ENCODE measurements around the gene TFEC. TPM values are rescaled to one million over a fixed set of nuclear protein-coding genes. Genes with fewer than 3 reads are reported as not detected.

Gene TFEC
- total RNA-seq, 1 donor from 2014 or later: 0.56 TPM

DNA sequence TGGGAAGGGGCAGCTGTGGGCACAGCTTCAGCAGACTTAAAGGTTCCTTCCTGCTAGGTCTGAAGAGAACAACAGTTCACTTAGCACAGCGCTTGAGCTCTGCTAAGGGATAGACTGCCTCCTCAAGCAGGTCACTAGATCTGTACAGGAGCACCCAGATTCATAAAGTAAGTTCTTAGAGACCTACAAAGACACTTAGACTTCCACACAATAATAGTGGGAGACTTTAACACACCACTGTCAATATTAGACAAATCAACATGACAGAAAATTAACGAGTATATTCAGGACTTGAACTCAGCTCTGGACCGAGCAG, 140.9 kb downstream of the TFEC start:
- Mint-ChIP-seq H3K27ac (ENCODE audit: unreplicated experiment) (no peak overlapping the region), H3K4me1 (ENCODE audit: unreplicated experiment) (no peaks in the 10 kb centered on the region), H3K9me3 (ENCODE audit: unreplicated experiment) (no peaks in the 10 kb centered on the region), H3K4me3 (ENCODE audit: unreplicated experiment) (no peak overlapping the region), H3K36me3 (ENCODE audit: low read depth, unreplicated experiment) (no peaks in the 10 kb centered on the region), H3K27me3 (ENCODE audit: unreplicated experiment) (peaks cover 2% of the 10 kb centered on the region)
- DNase-seq (ENCODE audit: low spot score): no peak
- TF ChIP-seq, protein P1, sequence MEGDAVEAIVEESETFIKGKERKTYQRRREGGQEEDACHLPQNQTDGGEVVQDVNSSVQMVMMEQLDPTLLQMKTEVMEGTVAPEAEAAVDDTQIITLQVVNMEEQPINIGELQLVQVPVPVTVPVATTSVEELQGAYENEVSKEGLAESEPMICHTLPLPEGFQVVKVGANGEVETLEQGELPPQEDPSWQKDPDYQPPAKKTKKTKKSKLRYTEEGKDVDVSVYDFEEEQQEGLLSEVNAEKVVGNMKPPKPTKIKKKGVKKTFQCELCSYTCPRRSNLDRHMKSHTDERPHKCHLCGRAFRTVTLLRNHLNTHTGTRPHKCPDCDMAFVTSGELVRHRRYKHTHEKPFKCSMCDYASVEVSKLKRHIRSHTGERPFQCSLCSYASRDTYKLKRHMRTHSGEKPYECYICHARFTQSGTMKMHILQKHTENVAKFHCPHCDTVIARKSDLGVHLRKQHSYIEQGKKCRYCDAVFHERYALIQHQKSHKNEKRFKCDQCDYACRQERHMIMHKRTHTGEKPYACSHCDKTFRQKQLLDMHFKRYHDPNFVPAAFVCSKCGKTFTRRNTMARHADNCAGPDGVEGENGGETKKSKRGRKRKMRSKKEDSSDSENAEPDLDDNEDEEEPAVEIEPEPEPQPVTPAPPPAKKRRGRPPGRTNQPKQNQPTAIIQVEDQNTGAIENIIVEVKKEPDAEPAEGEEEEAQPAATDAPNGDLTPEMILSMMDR (IDR thresholded peaks at IDR 0.05; ENCODE audit: unreplicated experiment): no peak

DNA sequence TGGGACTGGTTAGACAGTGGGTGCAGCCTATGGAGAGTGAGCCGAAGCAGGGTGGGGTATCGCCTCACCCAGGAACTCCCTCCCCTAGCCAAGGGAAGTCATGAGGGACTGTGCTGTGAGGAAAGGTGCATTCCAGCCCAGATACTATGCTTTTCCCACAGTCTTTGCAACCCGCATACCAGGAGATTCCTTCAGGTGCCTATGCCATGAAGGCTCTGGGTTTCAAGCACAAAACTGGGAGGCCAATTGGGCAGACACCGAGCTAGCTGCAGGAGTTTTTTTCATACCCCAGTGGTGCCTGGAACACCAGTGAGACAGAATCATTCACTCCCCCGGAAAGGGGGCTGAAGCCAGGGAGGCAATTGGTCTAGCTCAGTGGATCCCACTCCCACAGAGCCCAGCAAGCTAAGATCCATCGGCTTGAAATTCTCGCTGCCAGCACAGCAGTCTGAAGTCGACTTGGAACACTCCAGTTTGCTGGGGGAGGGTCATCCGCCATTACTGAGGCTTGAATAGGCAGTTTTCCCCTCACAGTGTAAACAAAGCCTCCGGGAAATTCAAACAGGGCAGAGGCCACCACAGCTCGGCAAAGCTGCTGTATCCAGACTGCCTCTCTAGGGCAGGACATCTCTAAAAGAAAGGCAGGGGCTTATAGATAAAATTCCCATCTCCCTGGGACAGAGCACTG, 141.4 kb downstream of the TFEC start:
- Mint-ChIP-seq H3K9me3 (ENCODE audit: unreplicated experiment) (no peaks in the 10 kb centered on the region), H3K4me1 (ENCODE audit: unreplicated experiment) (no peaks in the 10 kb centered on the region), H3K27ac (ENCODE audit: unreplicated experiment) (no peak overlapping the region), H3K27me3 (ENCODE audit: unreplicated experiment) (peaks cover 2% of the 10 kb centered on the region), H3K4me3 (ENCODE audit: unreplicated experiment) (no peak overlapping the region), H3K36me3 (ENCODE audit: low read depth, unreplicated experiment) (no peaks in the 10 kb centered on the region)
- DNase-seq (ENCODE audit: low spot score): no peak
- TF ChIP-seq, protein P1 (IDR thresholded peaks at IDR 0.05; ENCODE audit: unreplicated experiment): no peak

DNA sequence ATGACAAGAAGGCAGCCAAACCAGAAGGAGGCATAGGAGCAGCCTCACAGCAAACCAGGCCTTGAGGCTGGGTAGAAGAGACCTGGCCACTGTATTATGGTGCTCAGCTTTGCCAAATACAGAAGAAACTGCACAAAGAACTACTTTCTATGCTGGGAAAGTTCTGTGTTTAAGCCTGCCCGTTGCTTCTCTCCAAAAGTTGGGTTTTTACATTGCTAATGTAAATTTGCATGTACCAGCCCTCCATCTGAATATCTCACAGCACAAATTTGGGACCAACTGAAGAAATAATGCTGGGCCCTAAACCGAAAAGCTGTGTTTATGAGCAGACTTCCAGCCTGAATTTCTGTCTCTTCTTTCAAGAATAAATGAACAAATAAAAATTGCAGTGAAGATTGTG, 145.0 kb downstream of the TFEC start:
- DNase-seq (ENCODE audit: low spot score): no peak
- Mint-ChIP-seq H3K27me3 (ENCODE audit: unreplicated experiment) (peaks cover 2% of the 10 kb centered on the region), H3K4me3 (ENCODE audit: unreplicated experiment) (no peak overlapping the region), H3K36me3 (ENCODE audit: low read depth, unreplicated experiment) (no peaks in the 10 kb centered on the region), H3K27ac (ENCODE audit: unreplicated experiment) (no peak overlapping the region), H3K9me3 (ENCODE audit: unreplicated experiment) (no peaks in the 10 kb centered on the region), H3K4me1 (ENCODE audit: unreplicated experiment) (no peaks in the 10 kb centered on the region)
- TF ChIP-seq, protein P1 (IDR thresholded peaks at IDR 0.05; ENCODE audit: unreplicated experiment): no peak

Other genes with a start within 250 kb of the TFEC start
- gene TES, start 179.8 kb upstream of the TFEC start, total RNA-seq (ENCODE audit: unreplicated experiment): 63.4 TPM

All from endothelial cell (in vitro differentiated cells).